ENCODE measurements around the gene KIAA1328. TPM values are rescaled to one million over a fixed set of nuclear protein-coding genes. Genes with fewer than 3 reads are reported as not detected.

KIAA1328 gene
- total RNA-seq, 2 experiments from 2014 or later, result 5.5 to 6.5 TPM

- CTCF ChIA-PET, result no interaction called here
Observed at GRCh38 chr18:36929601-36930000, 100.7 kb downstream of the KIAA1328 start.

GRCh38 chr18:36931106-36931505 lies 102.2 kb downstream of the KIAA1328 start:
- POLR2A ChIA-PET, result no interaction called here
- CTCF ChIA-PET, result no interaction called here

More at GRCh38 chr18:36929601-36930000, 100.7 kb downstream of the KIAA1328 start:
- POLR2A ChIA-PET, result no interaction called here

- POLR2A ChIA-PET, result no interaction called here
- CTCF ChIA-PET, result no interaction called here
Observed at GRCh38 chr18:36933552-36933951, 104.6 kb downstream of the KIAA1328 start.

GRCh38 chr18:36934884-36935283 lies 106.0 kb downstream of the KIAA1328 start:
- ChIA-PET POLR2A (no interaction called here), CTCF (no interaction called here)

- ChIA-PET POLR2A (no interaction called here), CTCF (interaction anchor here (0.9 kb wide), 1 partner anchor 33 kb away, joined by 3 read pairs; no protein-coding TSS in a partner anchor)
Observed at GRCh38 chr18:36942264-36942663, 113.3 kb downstream of the KIAA1328 start.

- ChIA-PET POLR2A (no interaction called here), CTCF (no interaction called here)
Observed at GRCh38 chr18:36947820-36948348, 119.0 kb downstream of the KIAA1328 start.

GRCh38 chr18:36950282-36950681 lies 121.4 kb downstream of the KIAA1328 start:
- CTCF ChIA-PET, result no interaction called here
- POLR2A ChIA-PET, result no interaction called here

- ChIA-PET POLR2A (no interaction called here), CTCF (no interaction called here)
Observed at GRCh38 chr18:36950960-36951359, 122.0 kb downstream of the KIAA1328 start.

- ChIA-PET POLR2A (no interaction called here), CTCF (no interaction called here)
Observed at GRCh38 chr18:36953047-36953446, 124.1 kb downstream of the KIAA1328 start.

GRCh38 chr18:36960038-36960437 lies 131.1 kb downstream of the KIAA1328 start:
- CTCF ChIA-PET, result no interaction called here
- POLR2A ChIA-PET, result no interaction called here

- POLR2A ChIA-PET, result no interaction called here
- CTCF ChIA-PET, result no interaction called here
Observed at GRCh38 chr18:36963464-36963863, 134.5 kb downstream of the KIAA1328 start.

GRCh38 chr18:36974686-36975085 lies 145.8 kb downstream of the KIAA1328 start:
- CTCF ChIA-PET, result interaction anchor here (0.8 kb wide), 1 partner anchor 33 kb away, joined by 3 read pairs; no protein-coding TSS in a partner anchor
- POLR2A ChIA-PET, result no interaction called here

GRCh38 chr18:36977121-36977520 lies 148.2 kb downstream of the KIAA1328 start:
- POLR2A ChIA-PET, result no interaction called here
- CTCF ChIA-PET, result no interaction called here

GRCh38 chr18:36993068-36993467 lies 164.1 kb downstream of the KIAA1328 start:
- ChIA-PET CTCF (no interaction called here), POLR2A (no interaction called here)

GRCh38 chr18:37006742-37007141 lies 177.8 kb downstream of the KIAA1328 start:
- CTCF ChIA-PET, result no interaction called here
- POLR2A ChIA-PET, result no interaction called here

GRCh38 chr18:37012452-37012851 lies 183.5 kb downstream of the KIAA1328 start:
- ChIA-PET CTCF (no interaction called here), POLR2A (no interaction called here)

GRCh38 chr18:37019157-37019827 lies 190.4 kb downstream of the KIAA1328 start:
- POLR2A ChIA-PET, result no interaction called here
- CTCF ChIA-PET, result no interaction called here

- ChIA-PET CTCF (no interaction called here), POLR2A (no interaction called here)
Observed at GRCh38 chr18:37033419-37033818, 204.5 kb downstream of the KIAA1328 start.

GRCh38 chr18:37042381-37042780 lies 213.5 kb downstream of the KIAA1328 start:
- ChIA-PET POLR2A (no interaction called here), CTCF (no interaction called here)

- ChIA-PET CTCF (no interaction called here), POLR2A (no interaction called here)
Observed at GRCh38 chr18:37055137-37055802, 226.3 kb downstream of the KIAA1328 start.

- ChIA-PET POLR2A (no interaction called here), CTCF (no interaction called here)
Observed at GRCh38 chr18:37064187-37064586, 235.3 kb downstream of the KIAA1328 start.

GRCh38 chr18:37065254-37065653 lies 236.3 kb downstream of the KIAA1328 start:
- CTCF ChIA-PET, result no interaction called here
- POLR2A ChIA-PET, result no interaction called here

Measured in activated CD8-positive, alpha-beta memory T cell treated with anti-CD3 and anti-CD28 coated beads for 36 hours (primary cell).